Liver (tissue), 3 donors: ENCODE measurements around the gene PPP3CA.

ENCODE experiments used
- RAD21 ChIP-seq, 2 donors: IDR thresholded peaks; 2 replicates each; pipeline ENCODE4 v1.6.1; 2016; ENCODE audit warnings: antibody characterized with exemption in 2 of 2, mild to moderate bottlenecking in 2 of 2
- SP1 ChIP-seq: IDR thresholded peaks from 2 replicates; pipeline ENCODE4 v1.6.1; 2018; ENCODE audit warnings: antibody characterized with exemption, mild to moderate bottlenecking
- TAF1 ChIP-seq: conservative IDR thresholded peaks from 2 replicates; pipeline ENCODE4 v1.6.1; 2016; ENCODE audit warnings: antibody characterized with exemption, mild to moderate bottlenecking
- TF ChIP-seq, protein P1 (sequence below): fragments of 150-350 bp; IDR thresholded peaks from 2 replicates; pipeline ENCODE4 v1.5.1; 2017; ENCODE audit warnings: improper control_type of control experiment, low read depth, low read length; ENCODE audit not compliant: missing input control
- TF ChIP-seq, protein P2 (sequence below): IDR thresholded peaks from 2 replicates; pipeline ENCODE4 v1.6.1; 2016; ENCODE audit warnings: antibody characterized with exemption
- donor health status: healthy.
- donor health status: healthy.

DNA sequence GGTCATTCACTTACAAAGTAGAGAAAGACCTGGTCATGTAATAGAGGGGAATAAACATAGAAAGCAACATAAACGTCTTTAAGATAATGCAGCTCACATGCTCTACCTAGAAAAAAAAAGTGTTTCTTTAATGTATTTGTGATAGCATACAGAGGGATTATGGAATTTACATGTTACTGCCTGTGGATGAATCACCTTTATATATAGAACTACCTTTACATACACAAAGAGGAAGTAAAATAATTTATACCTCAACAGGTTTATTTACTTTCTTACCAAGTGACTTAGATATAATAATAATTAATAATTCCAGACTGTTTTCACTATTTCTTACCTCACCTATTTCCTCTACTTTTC is 81.5 kb downstream of the PPP3CA start:
- TF ChIP-seq SP1, result no peak
- TF ChIP-seq, protein P1, sequence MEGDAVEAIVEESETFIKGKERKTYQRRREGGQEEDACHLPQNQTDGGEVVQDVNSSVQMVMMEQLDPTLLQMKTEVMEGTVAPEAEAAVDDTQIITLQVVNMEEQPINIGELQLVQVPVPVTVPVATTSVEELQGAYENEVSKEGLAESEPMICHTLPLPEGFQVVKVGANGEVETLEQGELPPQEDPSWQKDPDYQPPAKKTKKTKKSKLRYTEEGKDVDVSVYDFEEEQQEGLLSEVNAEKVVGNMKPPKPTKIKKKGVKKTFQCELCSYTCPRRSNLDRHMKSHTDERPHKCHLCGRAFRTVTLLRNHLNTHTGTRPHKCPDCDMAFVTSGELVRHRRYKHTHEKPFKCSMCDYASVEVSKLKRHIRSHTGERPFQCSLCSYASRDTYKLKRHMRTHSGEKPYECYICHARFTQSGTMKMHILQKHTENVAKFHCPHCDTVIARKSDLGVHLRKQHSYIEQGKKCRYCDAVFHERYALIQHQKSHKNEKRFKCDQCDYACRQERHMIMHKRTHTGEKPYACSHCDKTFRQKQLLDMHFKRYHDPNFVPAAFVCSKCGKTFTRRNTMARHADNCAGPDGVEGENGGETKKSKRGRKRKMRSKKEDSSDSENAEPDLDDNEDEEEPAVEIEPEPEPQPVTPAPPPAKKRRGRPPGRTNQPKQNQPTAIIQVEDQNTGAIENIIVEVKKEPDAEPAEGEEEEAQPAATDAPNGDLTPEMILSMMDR, result no peak
- TF ChIP-seq, protein P2, sequence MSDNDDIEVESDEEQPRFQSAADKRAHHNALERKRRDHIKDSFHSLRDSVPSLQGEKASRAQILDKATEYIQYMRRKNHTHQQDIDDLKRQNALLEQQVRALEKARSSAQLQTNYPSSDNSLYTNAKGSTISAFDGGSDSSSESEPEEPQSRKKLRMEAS, result no peak
- TF ChIP-seq RAD21 (IDR thresholded peaks at IDR 0.05), result no peak
- TF ChIP-seq TAF1, result no peak
